ENCODE measurements around the gene CALCOCO2. TPM values are rescaled to one million over a fixed set of nuclear protein-coding genes. Genes with fewer than 3 reads are reported as not detected.
"Not testable (repeated sequence)": the region's sequence is repeated elsewhere in the genome, so short reads cannot be mapped to it uniquely, and the experiment has no call there.

CALCOCO2 gene, protein sequence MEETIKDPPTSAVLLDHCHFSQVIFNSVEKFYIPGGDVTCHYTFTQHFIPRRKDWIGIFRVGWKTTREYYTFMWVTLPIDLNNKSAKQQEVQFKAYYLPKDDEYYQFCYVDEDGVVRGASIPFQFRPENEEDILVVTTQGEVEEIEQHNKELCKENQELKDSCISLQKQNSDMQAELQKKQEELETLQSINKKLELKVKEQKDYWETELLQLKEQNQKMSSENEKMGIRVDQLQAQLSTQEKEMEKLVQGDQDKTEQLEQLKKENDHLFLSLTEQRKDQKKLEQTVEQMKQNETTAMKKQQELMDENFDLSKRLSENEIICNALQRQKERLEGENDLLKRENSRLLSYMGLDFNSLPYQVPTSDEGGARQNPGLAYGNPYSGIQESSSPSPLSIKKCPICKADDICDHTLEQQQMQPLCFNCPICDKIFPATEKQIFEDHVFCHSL
- 44.5 TPM for polyA plus RNA-seq (ENCODE audit: insufficient read length)

DNA sequence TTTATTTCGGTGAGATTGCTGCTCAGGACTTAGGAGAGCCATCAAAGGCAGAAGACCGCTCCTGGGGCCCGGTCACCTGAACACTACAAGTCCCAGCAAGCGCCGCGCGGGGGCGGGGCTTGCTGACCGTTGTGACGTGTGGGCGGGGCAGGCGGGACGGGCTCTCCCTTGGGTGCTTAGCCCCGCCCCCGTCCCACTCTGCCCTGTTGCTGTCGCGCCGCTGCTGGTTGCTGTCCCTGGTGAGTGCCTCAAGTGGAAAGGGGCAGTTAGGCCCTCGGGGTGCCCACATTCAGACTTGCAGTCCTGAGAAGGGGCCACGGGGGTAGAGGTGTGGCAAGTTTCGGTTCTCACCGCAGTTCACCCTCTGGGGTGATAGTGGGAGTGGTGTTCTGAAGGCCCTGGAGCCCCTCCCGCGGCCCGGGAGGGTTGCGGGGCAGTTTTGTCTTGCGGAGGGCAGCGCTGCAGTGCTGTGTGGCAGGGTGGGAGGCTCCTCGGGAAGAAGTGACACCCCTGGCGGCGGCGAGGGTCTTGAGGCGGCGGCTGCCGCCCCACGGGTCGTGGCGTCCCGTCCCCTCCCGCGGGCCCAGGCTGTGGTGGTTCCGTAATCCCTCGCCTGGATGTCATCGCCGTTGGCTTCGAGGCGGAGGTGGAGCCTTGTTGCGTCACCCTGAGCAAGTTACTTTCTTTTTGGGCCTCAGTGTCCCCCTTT is at the start of gene CALCOCO2:
CALCOCO2 (plus strand) TSS at position 196 of the 709 bp plus-strand sequence. CDS start 10,673 bp downstream, outside the sequence.
- DNase-seq (ENCODE audit: low read depth), result peak; percentile 77

DNA sequence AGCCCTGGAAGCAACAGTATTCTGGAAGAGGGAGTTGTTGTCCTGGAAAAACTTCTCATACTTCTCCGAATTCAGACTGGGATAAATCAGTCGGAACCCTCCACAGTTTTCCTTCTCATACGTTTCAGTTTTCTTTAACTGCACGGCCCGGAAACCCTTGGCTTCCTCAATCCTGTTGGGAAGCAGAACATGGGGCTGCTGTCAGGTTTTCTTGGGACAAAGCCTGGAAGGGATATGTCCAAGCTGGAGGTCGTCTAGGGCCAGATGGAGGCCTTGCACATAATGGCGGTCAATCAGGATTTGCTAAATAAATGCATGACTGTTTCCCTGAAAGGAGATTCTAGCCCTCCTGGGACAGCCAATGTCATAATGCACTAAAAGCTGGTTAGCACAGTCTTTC is 43.0 kb upstream of the CALCOCO2 start:
- DNase-seq (ENCODE audit: low read depth), result no peak

DNA sequence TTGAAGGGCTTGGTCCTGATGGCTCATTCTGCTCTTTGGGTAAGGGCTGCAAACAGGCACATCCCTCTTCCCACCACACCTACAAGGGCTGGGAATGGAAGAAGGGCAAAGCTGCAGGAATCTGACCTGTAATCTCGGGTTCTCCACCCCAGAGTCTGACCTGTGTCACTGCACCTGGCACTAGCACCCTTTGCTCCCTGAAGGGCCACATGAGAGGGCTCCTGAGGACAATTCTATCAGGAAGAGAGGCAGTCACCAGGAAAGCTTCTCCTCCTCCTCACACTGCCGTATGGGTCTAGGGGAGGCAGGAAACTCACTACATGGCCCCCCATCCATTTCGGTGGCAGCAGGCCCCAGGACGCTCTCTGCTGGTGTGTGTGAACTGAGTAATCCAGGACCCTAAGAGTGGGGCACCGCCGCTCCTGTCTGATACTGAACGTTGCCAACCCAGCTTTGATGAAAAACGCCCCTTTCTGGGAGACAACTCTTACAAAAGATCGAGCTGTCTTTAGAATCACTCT is 40.2 kb upstream of the CALCOCO2 start:
- no peak for DNase-seq (ENCODE audit: low read depth)

DNA sequence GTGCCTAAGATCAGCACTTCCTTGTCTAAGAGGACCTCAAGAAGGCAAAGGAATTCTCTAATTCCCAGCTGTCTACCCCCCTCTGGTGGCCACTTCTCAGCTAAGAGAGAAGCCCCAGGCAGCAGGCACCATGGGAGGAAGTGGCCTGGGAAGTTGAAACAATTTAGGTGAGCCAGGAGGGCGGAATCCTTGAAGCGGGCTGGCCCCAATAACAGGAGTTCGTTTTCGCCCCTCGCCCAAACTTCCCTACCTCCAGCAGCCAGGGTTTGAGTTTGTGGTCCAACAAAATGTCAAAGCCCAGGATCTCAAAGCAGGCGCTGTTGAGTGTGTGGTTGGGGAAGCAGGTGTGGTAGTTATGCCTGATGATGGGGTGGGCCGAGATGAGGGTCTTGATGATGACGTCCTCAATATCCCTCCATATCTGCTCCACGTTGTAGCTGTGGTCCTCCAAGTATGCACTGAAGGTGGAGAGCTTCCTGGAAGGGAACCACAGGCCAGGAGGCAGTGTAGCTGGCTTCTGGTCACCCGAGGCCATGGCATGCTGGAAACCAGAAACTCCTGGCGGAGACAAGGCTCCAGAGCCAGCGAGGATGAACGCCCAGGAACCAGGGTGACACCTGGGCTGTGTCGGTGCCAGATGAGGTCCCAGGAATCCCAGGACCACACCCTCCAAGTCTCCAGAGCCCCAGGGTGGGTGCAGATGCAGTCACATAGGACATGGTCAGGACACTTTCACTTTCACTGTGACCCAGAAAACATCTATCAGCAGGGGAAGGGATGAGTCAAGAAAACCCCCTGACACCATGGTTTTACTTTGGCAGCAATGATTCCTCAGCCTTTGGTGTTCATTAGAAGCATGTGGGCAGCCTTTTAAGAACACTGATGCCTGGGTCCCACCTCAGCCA is 39.5 kb upstream of the CALCOCO2 start:
- DNase-seq (ENCODE audit: low read depth), result peak; percentile 28

DNA sequence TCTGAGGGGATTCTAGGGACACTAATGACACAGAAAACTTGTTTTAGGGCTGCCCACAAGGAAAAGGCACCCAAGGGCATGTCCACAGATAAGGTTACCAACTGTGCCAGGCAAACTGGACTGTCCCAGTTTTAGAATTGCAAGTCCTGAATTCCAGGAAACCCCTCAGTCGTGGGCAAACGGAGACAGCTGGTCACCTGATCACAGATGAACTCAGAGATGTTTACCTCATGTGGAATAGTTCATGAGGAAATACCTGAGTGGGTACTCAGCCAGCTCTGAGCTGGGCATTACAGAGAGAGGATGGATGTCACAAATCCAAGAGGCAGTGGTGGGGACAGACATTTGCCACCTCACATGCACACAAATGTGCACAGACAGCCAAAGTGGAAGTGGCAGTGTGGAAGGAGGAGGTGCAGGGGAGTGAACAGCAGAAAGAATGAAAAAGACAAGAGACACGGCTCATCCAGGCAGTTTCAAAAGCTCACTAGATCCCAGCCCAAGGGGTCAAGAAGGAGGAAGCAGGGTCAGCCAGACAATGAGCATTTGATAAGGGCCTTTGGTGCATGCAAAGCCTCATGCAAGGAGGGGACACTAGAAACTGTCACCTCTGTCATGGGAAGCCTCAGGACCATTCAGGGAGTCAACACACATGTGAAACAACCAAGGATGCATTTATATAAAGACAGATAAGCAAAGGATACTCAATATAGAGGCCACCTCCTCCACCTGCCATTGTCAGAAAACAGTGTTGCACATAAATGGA is 38.6 kb upstream of the CALCOCO2 start:
- no peak for DNase-seq (ENCODE audit: low read depth)

DNA sequence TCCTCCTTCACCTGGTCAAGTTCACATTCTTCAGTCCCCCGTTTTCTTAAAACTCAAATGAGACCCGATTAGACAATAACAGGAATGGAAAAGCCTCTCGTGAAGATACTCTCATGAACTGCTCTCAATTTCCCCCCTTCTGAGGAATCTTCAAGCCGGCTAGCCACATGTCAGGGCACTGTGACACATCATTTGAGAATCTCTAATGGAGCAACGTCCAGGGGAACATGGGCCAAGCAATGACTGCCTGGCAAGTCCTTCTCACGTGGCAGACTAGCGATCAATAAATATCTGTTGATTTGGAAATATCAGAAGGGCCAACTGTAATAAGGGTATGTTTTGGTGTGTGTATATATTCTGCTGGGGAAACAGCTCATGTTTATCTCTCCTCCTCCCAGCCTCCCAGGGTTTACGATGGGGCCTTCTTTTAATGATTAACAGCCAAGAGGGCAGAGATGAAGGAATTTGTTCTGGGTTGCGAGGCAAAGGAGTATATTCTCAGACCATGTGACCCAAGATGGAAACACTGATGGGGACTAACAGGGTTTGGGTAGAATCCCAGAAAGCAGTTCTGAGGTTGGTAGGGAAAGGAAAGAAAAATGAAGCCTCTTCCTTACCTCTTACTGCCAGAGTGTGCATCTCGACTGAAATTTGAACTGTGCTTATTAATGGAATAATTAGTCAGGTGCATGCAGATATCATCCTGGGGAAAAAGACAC is 35.2 kb upstream of the CALCOCO2 start:
- no peak for DNase-seq (ENCODE audit: low read depth)

DNA sequence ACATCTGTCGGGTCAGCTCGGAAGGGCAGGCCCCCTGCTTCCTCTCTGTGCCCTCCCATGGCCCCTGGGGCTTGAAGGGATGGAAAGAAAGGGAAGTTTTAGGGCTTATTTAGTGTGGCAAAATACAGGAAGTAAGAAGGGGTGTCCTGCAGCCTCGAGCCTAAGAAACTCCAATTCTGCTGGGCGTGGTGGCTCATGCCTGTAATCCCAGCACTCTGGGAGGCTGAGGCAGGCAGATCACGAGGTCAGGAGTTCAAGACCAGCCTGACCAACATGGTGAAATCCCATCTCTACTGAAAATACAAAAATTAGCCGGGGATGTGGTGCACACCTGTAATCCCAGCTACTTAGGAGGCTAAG is 34.7 kb upstream of the CALCOCO2 start:
- DNase-seq (ENCODE audit: low read depth), result not testable (repeated sequence)

DNA sequence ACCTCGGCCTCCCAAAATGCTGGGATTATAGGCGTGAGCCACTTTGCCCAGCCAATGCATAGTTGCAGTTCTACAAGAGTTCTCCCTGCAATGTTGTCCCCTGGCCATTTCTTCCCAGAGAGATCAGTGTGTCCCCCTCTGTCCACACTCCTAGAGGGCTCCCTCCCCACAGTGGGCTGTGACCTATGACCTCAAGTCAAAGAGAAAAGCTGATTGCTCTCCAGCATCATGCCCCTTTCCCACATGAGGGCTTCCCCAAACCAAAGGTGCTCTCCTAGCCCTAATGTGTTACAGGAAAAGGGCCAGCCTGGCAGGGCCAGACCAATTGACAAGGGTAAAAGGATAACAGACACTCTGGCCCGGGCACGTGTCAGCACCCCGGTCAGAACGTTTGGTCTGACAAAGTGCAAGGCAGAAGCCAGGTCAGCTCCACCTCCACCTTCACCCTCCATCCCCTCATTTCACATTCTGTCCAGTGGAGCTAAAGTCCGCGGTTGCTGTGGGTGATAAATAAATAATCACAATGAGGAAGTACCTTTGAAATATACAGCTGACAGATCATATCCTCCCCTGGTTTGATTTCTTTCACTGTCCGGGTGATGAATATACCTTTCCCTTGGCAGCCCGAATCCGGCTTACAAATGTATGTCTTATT is 31.6 kb upstream of the CALCOCO2 start:
- DNase-seq (ENCODE audit: low read depth), result no peak

DNA sequence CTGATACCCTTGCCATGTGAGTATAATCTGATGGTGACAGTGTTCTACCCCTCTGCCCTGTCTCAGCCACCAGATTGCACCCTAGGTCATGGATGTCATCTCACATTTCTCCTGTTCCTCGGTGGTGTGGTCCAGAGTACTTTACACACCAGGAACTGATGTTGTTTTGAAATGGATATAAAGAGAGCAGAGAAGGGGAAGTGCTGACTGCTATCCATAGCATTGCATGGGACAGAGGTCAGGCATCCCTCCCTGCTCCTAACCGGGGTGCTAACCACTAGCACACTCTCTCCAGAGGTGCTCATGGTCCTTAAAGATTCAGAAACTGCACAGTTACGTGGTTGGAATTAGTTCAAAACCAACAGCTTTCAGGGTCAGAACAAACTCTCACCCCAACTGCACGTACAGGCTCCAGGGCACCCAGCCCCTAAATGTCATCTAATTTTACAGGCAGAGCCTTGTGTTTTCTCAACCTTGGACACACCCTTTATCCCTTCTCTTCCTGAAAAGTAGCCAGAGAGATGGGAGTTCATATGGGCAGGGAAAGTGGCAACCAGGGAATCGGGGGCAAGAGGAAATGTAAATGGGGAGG is 30.1 kb upstream of the CALCOCO2 start:
- DNase-seq (ENCODE audit: low read depth), result no peak

DNA sequence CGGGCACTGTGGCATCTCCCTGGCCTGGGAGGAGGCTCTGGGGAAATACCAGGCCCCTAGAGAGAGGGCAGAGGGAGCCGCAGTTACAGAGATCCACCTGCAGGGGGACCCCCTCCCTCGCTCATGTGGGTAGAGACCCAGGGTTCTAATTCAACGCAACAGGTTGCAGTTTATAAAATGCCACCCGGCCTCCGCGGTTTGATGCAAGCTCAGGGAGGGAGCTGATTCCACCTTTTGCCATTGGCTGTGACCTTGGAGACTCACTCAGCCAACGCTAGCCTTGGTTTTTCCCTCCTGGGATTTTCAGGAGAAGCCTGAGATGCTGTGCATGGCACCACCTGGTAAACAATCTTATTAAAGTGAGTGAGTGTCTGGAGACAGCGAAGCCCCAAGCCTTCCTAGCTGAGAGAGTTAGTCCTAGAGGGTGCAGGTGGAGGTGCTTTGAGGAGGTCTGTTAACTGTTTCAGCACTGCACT is 25.9 kb upstream of the CALCOCO2 start:
- no peak for DNase-seq (ENCODE audit: low read depth)

DNA sequence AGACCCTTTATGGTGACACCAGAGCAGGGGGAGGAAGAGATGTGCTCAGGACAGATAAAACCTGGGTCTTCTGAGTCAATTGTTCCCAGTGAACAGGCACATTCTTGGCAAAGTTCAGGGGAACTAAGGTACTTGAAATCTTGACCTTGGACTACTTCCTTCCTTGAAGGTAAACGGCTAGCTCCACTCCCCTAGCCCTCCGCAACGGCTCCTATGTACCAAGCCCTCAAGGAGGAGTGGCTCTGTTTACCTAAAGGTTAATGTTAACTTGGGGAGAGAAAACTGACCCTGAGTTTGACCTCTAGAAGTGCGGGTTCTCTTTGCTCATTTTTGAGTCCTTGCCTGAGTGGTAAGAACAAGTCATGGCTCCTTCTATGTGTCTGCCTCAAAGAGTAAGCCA is 21.7 kb upstream of the CALCOCO2 start:
- DNase-seq (ENCODE audit: low read depth), result no peak

DNA sequence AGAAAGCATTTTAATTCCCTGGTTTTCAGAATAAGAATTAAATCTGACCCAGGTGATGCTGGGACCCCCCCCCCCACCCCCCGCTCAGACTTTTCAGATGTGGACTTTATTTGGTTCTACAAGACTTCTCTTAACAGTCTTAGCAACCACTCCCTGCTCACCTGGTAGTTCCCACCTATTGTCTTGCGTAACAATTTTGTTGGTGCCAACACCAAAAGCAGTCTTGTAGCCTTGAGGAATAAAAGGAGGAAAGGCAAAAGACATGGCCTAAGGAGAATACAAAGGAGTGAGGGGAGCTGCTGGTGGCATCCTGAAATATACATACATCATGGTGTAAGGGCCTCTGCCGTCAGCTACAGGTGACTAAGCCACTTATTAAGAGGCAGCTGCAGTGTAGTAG is 18.8 kb upstream of the CALCOCO2 start:
- DNase-seq (ENCODE audit: low read depth), result no peak

DNA sequence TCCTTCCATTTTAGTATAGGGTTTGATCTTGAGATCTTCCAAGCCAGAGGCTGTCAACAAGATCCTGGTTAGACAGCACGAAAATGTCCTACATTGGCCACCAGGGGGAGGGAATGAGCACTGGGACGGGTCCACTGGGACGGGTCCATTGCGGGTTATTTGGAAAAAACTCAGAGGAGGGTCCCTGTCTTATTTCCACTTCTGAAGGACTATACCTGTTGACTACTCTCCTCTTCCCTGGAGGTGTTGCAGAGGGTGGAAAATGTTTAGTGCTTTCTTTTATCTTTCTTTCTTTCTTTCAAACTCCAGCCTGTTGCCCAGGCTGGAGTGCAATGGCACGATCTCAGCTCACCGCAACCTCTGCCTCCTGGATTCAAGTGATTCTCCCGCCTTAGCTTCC is 16.3 kb upstream of the CALCOCO2 start:
- no peak for DNase-seq (ENCODE audit: low read depth)

DNA sequence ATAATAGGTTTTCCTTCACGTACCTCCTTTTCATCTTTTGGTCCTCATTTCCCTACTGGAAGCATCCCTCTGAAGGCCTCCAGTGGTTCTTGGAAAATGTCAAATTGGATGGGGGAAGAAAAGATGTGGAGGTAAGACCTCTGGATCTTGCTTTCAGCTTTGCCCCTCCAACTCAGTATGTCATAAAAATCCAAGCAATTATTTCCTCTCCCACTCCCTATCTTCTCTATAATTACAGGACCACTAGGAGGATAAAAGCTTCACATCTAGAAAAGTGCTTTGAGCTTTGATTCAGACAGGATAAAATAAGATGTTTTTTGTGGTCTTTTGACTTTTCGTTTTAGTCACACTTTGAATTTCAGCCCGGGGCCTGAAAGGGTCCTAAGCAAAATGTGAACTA is 15.5 kb upstream of the CALCOCO2 start:
- DNase-seq (ENCODE audit: low read depth), result no peak

DNA sequence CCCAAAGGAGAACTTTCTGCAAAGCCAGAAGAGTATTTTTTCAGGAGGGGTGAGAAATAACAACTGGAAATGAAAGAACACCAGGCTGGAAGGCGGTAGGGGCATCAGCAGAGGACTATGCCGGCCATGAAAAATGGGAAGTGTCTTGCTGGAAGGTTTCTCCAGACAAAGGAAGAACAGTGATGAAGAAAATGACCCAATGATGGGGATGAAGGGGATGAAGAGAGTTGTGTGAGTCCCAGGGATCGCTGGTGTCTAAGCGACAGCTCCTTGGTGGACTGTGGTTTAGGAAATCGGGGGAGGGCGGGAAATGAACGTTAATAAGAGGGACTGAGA is 14.4 kb upstream of the CALCOCO2 start:
- DNase-seq (ENCODE audit: low read depth), result no peak

DNA sequence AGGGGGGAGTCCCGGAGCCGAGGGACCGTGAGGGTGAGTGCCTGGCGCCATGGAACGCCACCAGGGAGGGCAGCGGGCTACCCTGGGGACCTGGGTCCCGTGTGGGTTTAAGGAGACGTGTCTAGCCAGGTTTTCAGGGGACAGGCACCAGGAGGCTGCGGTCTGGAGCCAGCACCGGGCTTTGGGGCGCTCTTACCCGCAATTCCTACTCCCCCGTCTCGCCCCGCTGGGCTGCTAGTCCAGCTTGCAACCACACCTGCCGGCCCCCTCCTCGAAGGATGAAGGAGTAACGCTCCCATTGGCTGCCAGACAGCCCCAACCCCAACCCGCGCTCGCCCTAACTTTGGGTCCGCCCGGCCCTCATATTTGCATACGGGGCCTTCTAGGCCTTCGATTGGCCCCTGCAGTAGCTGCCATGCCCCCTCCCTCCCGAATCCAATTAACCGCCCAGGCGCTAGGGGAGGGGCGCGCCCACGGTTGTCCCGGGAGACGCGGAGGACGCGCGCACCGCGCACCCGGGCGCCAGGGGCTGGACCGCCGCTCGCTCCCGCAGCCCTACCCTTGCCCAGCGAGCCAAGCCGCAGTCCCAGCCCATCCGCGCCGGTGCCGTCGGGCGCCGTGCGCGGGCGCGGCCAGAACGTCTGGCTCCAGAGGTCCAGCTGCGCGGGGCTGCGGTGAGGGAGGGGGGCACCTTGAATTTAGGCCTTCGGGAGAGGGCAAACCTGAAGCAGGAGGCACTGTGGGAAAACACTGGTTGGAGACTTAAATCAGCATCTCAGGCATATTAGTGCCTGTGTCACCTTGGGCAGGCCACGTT is 13.9 kb upstream of the CALCOCO2 start, which contains the start of gene TTLL6:
TTLL6 (minus strand) TSS at position 456 of the 817 bp plus-strand sequence; CDS start at position 299, 157 bp downstream.
- DNase-seq (ENCODE audit: low read depth), result no peak

DNA sequence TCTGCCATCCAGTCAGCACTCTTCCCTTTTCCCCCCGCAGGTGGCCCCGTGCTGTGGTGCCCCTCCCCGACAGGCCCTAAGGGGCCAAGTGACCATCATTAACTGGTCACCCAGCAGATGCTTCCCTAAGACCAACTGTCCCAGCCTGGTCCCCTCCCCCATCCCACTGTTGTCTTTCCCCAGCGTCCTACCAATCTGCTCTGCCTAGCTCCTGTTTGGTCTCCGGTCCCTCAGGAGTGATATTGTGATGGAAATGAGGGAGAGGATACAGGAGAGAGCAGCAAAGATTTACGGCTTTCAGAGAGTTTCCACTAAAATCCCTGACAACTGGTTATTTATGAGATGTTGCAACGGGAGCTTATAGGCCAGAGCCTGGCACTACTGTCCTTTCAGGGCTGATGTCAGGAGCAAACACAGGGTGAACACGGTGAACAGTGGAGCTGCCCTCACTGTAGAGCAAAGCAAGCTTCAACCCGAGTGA is 12.4 kb upstream of the CALCOCO2 start:
- DNase-seq (ENCODE audit: low read depth), result no peak

DNA sequence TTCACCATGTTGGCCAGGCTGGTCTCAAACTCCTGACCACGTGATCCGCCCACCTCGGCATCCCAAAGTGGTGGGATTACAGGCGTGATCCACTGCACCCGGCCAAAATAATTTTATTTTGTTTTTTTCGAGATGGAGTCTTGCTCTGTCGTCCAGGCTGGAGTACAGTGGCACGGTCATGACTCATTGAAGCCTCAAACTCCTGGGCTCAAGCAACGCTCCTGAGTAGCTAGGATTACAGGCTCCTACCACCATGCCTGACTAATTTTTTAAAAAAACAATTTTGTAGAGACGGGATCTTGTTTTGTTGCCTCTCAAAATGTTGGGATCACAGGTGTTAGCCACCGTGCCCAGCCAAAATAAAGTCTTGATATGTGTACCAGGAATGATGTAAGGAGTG is 11.4 kb upstream of the CALCOCO2 start:
- DNase-seq (ENCODE audit: low read depth), result no peak

All from forelimb muscle (tissue), 1 donor.